ENCODE data around the gene PIK3CD.

The PIK3CD gene

DNA sequence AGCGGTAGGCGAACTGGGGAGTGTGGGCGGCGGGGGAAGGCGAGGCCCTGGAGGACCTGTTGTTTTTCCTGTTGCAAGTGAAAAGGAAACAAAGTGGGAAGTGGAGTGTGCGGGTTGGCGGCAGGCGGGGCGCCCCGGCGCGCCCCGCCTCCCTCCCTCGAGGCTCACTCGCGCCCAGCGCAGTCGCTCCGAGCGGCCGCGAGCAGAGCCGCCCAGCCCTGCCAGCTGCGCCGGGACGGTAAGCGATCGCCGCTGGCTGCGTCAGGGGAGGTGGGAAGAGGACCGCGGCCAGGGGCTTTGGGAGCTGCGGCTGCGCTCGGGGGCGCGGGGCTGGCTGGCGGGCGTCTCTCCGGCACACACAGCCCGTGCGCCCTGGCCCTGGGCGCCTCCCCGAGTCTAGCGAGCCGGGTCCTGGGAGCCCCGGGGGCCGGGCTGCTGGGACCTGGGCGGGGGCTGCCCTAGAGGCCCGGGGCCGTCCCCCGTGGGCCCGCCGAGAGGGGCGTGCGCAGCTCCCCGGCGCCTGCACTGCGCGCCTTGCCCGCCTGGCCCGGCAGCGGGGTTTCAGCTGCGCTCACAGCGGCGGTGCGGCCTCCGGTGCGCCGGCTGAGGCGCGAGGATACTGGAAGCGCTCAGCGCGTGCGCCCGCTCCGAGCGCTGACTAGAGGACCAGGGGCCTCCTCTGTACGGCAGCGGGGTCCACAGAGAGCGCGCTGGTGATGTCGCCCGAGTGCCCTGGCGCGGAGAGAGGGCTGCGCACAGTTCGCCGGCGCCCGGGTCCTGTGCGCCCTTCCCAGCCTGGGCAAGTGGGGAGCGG is at the start of gene PIK3CD:
Gene PIK3CD (plus strand): TSS at position 167 of the 814 bp plus-strand sequence. CDS start 58,725 bp downstream, outside the sequence.
- DNase-seq (ENCODE audit: low read depth) = peak; percentile 25

DNA sequence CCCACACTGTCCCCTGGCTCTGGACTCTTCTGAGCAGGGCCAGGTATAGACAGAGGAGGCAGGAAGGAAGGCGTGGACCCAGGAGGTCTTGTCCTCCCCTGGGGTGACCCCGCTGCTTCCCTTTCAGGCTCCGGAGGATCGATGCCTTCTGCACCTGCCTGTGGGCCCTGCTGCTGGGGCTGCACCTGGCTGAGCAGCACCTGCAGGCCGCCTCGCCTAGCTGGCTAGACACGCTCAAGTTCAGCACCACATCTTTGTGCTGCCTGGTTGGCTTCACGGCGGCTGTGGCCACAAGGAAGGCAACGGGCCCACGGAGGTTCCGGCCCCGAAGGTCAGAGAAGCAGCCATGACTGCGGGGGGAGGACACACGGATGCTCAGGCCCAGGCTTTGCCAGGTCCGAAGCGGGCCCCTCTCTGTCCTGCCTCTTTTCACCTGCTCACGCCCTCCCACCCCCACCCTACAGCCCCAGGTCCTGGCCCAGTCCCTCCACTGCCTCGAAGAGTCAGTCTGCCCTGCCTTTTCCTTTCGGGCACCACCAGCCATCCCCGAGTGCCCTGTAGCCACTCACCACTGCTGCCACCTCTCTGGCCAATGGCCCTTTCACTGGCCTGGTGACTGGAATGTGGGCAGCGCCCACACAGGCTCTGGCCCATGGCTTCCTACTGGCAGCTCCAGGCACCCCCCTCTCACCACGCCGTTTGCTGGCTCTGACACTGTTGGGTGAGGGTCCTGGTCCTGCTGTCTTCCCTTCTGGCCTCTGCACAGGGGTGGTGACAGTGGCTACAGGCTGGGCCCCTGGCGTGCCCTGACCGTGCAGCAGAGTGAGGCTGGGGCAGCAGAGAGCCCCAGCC is 49.4 kb upstream of the PIK3CD start:
- DNase-seq (ENCODE audit: low read depth) = no peak

DNA sequence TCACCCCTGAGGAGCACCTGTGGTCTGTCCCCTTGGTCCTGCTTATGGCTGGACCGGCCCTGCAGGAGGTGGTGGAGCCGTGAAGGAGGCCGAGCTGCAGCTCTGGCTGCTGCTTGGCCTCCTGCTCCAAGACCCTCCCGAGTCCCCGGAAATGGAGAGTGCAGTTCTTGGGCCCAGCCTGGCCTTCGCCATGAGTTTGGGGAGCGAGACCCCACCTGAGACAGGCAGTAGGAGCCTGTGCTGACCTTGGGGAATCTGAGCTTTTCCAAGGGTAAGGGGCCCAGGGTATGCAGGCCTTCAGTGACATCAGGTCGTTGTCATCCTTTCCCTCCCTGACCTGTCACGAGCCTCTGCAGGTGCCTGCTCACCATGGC is 48.8 kb upstream of the PIK3CD start:
- DNase-seq (ENCODE audit: low read depth) = no peak

DNA sequence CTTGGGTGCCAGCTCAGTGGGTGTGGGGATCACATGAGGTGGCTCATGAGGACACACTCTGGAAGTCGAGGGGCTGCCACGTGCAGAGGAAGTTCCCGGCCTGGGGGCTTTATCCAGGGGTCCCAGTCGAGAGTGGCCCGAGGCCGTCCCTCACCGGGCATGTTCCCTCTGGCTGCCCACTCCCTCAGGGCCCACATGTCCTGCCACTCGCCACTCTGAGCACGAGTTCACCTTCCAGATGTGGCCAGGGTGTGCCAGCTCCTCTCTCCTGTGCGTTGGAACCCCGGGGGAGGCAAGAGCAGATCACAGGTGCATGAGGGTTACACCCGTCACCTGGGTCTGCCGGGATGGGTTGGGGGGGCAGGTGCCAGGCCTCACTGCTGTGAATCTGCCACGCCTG is 48.2 kb upstream of the PIK3CD start:
- no peak for DNase-seq (ENCODE audit: low read depth)

DNA sequence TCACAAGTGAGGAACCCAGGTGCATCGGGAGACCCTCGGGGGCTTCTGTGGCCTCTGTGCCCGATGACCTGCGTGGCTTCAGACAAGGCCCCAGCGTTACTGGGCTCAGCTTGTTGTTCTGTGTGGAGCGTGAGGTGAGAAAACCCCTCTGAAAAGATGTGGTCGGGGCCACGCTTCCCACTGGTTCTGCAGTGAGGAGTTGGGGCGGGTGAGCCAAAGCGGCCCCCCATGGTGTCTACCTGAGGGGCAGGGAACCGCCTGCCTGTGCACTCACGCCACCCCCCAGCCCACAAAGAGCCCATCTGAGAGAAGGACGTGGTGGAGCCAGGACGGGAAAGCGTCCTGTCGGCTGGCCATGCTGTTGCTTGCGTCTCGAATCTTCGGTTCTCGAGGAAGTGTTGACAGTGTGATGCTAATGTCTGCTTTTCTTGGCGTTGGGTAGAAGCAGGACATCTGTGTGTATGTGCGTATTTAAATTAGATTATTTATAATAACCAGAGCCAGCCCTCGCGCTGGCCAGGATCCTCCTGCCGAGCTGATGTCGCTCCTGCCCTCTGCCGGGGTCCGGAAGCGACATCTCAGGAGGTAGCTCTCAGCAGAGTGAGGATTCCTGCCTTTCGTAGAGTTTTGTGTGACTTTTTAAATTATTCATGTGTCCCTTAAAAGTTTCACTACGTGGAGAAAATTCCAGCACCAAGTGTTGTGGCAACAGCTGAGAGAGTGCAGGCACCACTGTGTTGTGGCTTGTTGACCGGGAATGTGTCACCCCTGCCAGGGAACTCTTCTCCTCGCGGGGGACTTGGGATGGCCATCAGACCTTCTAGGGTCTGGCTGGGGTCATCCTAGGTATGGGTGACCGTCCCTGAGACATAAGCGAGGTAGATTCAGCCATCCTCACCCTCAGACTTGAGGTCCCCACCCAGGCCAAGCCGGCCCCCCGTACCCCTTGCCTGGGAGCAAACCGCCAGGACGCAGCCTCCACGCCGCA is 47.5 kb upstream of the PIK3CD start:
- no peak for DNase-seq (ENCODE audit: low read depth)

DNA sequence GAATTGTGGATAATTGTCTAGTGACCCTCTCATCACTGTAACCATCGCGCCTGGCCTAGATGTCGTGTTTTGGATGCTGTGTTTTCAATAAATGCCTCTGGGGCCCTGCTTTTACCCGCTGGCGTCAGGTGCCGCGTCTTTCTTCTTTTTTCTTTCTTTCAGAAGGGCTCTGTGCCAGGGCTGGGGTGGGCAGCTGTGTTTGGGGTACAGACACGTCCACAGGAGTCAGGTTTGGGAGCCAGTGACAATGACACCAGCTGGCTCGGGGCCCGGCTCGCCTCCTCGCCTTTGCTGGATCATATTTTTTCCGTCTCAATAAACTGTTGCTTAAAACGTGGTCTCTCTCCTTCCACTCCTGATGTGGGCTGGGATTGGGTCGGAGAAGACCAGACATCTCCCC is 46.7 kb upstream of the PIK3CD start:
- no peak for DNase-seq (ENCODE audit: low read depth)

DNA sequence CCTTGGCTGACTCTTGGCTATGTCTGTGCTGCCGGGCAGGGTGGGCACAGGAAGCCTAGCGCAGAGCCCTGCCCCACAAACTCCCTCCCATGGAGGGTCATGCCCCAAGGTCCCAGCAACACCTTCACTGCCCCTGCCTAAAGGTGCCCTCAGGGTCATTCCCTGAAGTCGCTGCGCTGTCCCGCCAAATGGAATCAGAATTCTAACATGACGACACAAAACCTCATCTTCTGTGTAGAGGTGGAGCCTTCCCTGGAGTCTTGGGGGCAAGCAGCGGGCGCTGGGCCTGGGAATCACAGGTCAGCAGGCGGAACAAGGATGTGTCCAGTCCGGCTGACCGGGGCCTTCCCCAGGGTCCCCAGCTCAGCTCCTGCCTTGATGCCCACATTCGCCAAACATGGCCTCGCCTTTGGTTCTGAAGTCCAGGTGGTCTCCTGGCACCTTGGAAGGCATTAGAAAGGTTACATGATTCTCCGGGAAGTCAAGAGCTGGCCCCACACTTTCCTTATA is 45.5 kb upstream of the PIK3CD start:
- no peak for DNase-seq (ENCODE audit: low read depth)

DNA sequence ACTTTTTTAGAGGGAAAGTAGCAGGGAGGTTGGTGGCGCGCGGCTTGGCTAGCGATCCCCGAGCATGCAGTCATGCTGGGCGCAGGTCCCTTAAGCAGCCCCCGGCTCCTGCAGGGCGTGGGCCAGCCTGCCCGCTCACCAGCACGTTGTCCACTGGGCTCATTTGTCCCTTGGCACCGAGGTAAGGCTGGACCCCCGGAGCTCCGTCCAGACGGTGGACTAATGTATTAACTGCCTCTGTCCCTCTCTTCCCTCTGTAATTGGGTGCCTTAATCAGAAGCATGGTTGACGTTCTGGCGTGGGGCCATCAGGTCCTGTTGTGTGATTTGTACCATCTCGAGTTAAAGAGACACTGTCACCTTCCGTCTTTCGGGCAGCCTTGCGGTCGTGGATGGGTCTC is 45.1 kb upstream of the PIK3CD start:
- no peak for DNase-seq (ENCODE audit: low read depth)

DNA sequence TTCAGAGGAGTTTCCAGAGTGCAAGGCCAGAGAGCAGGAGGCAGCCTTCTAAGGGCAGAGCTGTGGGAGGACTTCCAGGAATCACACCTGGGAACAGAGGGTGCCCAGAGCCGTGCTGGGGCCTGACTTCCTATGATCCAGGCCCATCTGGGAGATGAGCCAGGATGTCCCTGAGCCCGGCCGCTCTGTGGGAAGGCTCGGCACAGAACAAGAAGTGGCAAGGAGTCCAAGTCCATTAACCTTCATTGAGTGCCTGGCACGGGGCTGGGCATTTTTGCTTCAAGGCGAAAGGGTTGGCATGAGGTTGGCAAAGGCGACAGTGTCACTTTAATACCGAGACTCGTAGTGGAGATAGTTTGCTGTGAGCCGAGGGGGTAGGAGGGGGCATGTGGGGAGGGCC is 44.6 kb upstream of the PIK3CD start:
- no peak for DNase-seq (ENCODE audit: low read depth)

DNA sequence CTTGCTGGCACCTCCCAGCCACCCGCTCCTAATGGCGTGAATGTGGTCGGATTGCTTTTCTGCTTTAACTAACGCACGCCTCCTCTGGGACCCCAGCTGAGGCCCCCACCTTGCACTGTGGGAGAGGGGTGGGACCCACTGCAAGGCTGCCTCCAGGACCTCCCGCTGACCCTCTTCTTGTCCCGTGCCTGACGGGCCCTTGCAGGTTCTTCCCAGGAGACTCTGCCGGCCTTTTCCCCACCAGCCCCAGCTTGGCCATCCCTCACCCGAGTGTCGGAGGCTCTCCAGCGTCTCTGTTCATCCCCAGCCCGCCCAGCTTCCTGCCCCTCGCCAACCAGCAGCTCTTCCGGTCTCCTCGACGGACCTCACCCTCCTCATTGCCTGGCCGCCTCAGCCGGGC is 44.2 kb upstream of the PIK3CD start:
- no peak for DNase-seq (ENCODE audit: low read depth)

DNA sequence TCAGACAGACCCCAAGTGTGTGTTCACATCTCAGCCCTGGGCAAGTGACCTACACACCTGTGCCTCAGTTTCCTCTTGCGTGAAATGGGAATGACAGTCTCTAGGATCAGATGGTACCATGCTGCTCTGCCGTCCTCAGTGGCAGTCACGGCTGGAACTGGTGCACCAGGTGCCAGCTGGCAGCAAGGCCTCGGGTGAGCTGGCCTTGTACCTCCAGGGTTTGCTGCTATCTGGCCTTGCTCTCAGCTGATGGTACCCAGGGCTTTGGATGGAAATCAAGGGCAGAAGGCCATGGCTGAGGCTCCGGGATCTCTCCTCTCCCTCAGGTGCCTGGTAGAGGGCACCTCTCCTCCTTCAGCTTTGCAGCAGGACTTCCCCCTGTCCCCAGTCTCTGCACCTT is 41.5 kb upstream of the PIK3CD start:
- DNase-seq (ENCODE audit: low read depth) = no peak

DNA sequence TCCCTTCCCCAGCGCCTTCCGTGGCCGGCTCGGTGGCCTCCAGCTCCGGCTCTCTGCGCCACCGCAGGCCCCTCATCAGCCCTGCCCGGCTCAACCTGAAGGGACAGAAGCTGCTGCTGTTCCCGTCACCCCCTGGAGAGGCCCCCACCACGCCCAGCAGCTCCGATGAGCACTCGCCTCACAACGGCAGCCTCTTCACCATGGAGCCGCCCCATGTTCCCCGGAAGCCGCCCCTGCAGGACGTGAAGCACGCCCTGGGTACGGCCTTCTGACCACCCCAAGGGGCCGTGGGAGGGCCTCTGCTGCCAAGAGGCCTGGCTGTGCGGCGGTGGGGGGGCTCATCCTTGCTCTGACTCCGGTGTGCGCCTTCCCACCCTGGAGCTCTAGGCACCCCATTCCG is 41.0 kb upstream of the PIK3CD start:
- DNase-seq (ENCODE audit: low read depth) = no peak

DNA sequence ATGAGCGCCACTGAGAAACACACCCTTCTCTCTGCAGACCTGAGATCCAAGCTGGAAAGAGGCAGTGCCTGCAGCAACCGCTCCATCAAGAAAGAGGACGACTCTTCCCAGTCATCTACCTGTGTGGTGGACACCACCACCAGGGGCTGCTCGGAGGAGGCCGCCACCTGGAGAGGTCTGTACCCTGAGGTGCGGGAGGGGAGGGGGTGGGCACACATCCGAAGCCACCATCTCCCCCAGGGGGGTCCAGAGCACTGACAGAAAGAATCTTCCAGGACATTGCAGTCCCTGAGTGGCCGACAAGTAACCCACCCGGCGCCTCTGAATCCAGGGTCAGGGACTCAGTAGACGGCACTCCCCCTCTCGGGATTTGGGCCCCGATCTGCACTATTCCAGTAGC is 39.8 kb upstream of the PIK3CD start:
- no peak for DNase-seq (ENCODE audit: low read depth)

DNA sequence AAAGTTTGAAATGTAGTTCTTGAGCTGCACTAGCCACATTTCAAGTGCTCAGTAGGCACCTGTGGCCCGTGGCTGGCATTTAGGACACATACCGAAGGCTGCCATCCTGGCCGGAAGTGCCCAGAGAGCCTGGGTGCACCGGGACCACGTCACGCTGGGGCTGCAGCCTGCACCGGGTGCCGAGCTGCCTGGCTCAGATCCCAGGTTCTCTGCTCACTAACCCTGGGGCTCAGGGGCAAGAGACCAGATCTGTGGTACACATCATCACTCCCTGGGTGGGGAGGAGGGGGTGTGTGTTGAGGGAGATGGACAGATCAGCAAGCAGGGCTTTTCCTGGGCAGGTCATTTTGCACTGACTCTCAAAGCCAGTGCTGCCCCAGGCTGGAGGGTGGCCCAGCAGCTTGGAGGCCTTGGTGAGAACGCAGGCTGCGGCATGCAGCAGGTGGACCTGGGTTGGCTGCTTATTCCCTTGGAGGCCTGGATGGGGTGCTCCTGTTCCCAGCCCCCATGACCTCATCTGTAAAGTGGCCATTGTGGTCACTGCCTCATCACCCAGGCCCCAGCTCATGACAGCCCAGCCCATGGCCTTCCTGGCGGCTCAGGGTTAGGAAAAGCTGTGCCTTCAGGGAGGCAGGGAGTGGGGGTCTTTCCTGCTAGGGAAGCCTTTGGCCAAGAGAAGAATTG is 39.2 kb upstream of the PIK3CD start:
- no peak for DNase-seq (ENCODE audit: low read depth)

DNA sequence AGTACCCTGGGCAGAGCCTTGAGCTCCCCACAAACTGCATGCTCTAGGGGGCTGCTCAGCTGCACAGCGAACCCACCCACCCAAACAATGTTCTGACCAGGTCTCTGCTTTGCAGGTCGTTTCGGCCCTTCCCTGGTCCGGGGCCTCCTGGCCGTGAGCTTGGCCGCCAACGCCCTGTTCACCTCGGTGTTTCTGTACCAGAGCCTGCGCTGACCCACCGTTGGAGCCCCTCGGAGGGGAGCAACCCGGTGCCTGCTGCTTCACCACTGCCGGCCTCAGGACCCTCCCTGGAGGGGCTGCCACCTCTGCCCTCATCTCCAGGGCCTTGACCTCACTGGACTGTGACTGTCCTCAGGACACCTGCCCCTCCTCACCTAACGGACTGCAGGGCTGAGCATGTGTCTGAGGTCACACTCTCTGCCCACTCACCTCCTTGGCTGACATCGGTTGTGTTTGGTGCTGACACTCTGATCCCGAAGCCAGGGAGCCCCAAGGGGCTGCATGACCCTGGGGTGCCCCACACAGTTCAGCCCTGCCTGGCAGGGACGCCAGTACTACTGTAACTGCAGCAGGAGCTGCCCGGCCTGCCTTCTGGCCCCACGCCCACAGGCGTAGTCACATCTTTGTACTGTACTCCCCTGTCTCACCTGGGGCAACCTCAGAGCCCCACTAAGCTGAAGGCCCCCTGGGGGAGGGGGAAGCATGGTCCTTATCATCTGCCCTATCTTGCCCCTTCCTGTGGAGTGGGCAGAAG is 38.5 kb upstream of the PIK3CD start:
- DNase-seq (ENCODE audit: low read depth) = no peak

DNA sequence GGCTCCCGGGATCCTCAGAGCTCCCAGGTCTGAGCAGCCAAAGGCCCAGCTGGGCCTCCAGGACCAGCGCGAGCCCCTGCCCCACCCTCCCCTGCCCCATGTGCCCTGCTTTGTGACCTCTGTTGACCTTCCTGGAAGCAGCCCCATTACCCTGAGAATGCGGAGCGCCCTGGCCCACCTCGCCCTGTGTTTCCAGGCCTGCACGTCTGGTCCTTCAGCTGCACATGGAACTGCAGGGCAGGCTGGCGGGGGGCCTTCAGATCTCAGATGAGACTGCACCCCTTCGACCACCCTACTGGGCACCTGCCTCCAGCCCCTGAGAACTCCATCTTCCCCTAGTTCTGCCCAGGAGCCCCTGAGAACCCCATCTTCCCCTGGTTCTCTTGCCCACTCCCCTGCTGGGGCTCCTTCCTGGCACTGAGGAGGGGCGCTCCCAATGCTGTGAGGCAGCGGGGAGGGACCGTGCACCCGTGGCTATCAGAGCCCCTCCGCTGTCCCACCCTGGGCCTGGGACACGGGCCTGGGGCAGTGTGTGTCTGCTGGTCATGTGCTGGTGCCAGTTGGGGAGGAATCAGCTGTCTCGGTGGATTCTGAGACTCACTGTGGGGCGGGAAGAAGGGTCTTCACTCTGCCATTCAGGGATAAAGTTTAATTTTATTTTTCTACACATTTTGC is 37.8 kb upstream of the PIK3CD start:
- DNase-seq (ENCODE audit: low read depth) = no peak

DNA sequence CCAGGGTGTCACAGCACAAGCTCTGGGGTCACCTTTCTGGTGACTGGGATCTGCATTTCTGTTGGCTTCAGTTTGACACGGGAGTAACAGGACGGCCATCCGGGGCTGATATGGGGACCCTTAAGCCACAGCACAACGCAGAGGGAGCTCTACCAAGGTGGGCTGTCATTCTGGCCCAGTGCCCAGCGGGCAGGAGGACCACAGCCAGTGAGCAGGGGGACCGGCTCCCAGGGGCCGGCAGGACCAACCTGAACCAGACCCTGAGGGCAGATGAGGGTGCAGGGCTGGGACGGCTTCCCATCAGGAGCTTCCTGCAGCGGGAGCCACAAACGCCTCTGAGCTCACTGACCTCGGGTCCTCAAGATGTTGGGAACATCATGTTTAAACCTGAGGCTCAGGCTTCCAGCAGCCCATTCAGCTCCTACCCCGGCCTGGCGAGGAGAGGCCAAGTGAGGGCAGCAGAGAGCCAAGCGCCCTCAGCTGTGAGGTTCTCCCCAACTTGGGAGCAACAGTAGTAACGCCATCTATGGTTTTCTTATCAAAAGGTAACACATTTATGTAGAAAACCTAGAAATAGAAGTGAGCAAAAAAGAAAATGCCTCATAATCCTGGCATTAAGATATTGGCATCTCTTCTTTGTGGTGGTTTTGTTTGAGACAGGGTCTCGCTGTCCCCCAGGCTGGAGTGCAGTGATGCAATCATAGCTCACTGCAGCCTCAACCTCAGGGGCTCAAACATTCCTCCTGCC is 36.0 kb upstream of the PIK3CD start:
- peak; percentile 45 for DNase-seq (ENCODE audit: low read depth)

DNA sequence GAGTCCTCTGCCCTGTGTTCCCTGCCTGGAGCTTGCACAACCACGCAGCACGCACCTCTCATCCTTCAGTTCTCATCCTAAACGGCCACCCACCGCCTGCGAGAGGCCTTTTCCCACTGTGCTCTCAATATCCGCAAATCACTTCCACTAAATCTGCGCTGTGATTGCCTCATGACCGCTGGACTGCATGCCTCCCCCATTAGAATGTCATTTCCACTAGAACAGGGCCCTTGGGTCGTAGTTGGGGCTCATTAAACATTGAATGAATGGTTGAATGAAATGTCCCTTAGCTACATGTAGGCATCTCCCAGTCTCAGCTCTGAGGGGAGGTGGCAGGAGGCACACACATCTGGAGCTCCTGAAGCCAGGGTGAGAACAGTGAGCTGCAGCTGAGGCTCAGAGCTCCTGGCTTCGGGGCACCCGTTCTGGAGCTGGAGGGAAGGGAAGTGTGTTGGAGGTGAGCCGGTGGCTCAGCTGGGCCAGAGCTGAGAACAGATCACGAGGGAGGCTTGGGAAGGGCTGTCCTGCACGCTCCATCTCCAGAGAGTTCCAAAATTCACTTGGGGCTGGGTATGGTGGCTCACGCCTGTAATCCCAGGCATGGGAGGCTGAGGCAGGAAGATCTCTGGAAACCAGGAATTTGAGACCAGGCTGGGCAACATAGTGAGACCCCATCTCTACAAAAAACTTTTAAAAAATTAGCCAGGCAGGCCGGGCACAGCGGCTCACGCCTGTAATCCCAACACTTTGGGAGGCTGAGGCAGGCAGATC is 32.4 kb upstream of the PIK3CD start:
- DNase-seq (ENCODE audit: low read depth) = no peak

DNA sequence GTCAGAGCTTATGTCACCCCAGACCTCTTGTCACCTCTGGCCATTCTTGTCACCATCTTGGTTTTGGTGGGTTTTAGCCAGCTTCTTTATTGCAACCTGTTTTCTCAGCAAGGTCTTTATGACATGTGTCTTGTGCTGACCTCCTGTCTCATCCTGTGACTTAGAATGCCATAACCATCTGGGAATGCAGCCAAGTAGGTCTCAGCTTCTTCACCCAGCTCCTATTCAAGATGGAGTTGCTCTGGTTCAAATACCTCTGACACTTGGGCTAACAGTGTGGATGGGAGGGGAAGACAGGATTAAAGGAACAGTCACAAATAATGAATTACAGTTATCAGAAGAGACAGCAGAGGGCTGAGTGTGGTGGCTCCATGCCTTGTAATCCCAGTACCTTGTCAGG is 30.5 kb upstream of the PIK3CD start:
- no peak for DNase-seq (ENCODE audit: low read depth)
